Suprapubic skin (tissue), 4 donors: Measurements from ENCODE around the gene IL36B. TPM values are rescaled to one million over a fixed set of nuclear protein-coding genes. Genes with fewer than 3 reads are reported as not detected.
"Not testable (repeated sequence)": the region's sequence is repeated elsewhere in the genome, so short reads cannot be mapped to it uniquely, and the experiment has no call there.

ENCODE experiments used
- DNase-seq, 2 donors: peaks; one replicate each; pipeline ENCODE4 v3.0.0-alpha.2; 2019; ENCODE audit warnings: low spot score in 2 of 2
- H3K27ac ChIP-seq: fragments of 200-600 bp; sonication (generic); one replicate; pipeline ENCODE4 v1.5.1; 2019
- H3K27me3 ChIP-seq: fragments of 200-600 bp; sonication (generic); one replicate; pipeline ENCODE4 v1.5.1; 2019
- H3K36me3 ChIP-seq: fragments of 200-600 bp; sonication (generic); one replicate; pipeline ENCODE4 v1.5.1; 2019
- H3K4me1 ChIP-seq: fragments of 200-600 bp; sonication (generic); one replicate; pipeline ENCODE4 v1.5.1; 2019
- H3K4me3 ChIP-seq: fragments of 200-600 bp; sonication (generic); one replicate; pipeline ENCODE4 v1.5.1; 2019; ENCODE audit warnings: mild to moderate bottlenecking
- H3K9me3 ChIP-seq: fragments of 200-600 bp; sonication (generic); one replicate; pipeline ENCODE4 v1.5.1; 2019
- EP300 ChIP-seq: sonication (generic); formaldehyde crosslinking; IDR thresholded peaks from one replicate; pipeline ENCODE4 v1.6.1; 2017; ENCODE audit warnings: antibody characterized with exemption
- POLR2A ChIP-seq, 2 donors: fragments of 450-650 bp; IDR thresholded peaks; one replicate each; pipeline ENCODE4 v1.6.1; 2017; ENCODE audit warnings: antibody characterized with exemption in 2 of 2, mild to moderate bottlenecking in 2 of 2, moderate library complexity in 2 of 2
- POLR2AphosphoS5 ChIP-seq, 3 donors: sonication (generic); formaldehyde crosslinking; IDR thresholded peaks; one replicate each; pipeline ENCODE4 v1.6.1; 2017; ENCODE audit warnings: antibody characterized with exemption in 3 of 3
- WGBS: methylation state at CpG from one replicate; pipeline ENCODE4 v1.1.5; 2018; 5-methylcytosine and 5-hydroxymethylcytosine counted together
- total RNA-seq, 4 donors: library from RNA; depleted of rRNA; stranded (reverse); fragments of >200 nt; gene quantifications; one replicate each; pipeline ENCODE4 v1.1.0, GENCODE V29; 2016
- TF ChIP-seq, protein P1 (sequence below), 2 donors: fragments of 200-600 bp in 1 of 2; fragments of 450-650 bp in 1 of 2; sonication (generic) in 1 of 2; IDR thresholded peaks; one replicate each; pipeline ENCODE4 v1.5.1; 2016 to 2019; ENCODE audit warnings: antibody characterized with exemption in 2 of 2, mild to moderate bottlenecking in 1 of 2, moderate library complexity in 1 of 2

IL36B gene
- total RNA-seq: 1 to 10 TPM; 1.5 to 7.9 (median 4.0) TPM

GRCh38 chr2:113052396-113052917, at the start of gene IL36B:
Gene IL36B, minus strand, starts transcription at chr2:113052867.
- H3K9me3 ChIP-seq: peaks cover 9% of the 10 kb centered on the region
- H3K36me3 ChIP-seq: no peaks in the 10 kb centered on the region
- H3K4me3 ChIP-seq: no peak within 1 kb of the TSS
- 71% methylated on average over 6 of the region's 6 CpGs for WGBS
- peaks cover under 1% of the 10 kb centered on the region for H3K27me3 ChIP-seq
- no peaks in the 10 kb centered on the region for H3K4me1 ChIP-seq
- no peak for TF ChIP-seq POLR2A (IDR thresholded peaks at IDR 0.05)
- no peak for TF ChIP-seq EP300
- TF ChIP-seq, protein P1, sequence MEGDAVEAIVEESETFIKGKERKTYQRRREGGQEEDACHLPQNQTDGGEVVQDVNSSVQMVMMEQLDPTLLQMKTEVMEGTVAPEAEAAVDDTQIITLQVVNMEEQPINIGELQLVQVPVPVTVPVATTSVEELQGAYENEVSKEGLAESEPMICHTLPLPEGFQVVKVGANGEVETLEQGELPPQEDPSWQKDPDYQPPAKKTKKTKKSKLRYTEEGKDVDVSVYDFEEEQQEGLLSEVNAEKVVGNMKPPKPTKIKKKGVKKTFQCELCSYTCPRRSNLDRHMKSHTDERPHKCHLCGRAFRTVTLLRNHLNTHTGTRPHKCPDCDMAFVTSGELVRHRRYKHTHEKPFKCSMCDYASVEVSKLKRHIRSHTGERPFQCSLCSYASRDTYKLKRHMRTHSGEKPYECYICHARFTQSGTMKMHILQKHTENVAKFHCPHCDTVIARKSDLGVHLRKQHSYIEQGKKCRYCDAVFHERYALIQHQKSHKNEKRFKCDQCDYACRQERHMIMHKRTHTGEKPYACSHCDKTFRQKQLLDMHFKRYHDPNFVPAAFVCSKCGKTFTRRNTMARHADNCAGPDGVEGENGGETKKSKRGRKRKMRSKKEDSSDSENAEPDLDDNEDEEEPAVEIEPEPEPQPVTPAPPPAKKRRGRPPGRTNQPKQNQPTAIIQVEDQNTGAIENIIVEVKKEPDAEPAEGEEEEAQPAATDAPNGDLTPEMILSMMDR (IDR thresholded peaks at IDR 0.05): no peak
- TF ChIP-seq POLR2AphosphoS5 (IDR thresholded peaks at IDR 0.05): no peak
- H3K27ac ChIP-seq: no peak within 1 kb of the TSS
- no peak for DNase-seq

GRCh38 chr2:113102133-113102532, 49.5 kb upstream of the IL36B start:
- Histone ChIP-seq H3K36me3 (no peaks in the 10 kb centered on the region), H3K9me3 (no peaks in the 10 kb centered on the region), H3K27me3 (no peaks in the 10 kb centered on the region), H3K27ac (no peak overlapping the region), H3K4me3 (no peak overlapping the region), H3K4me1 (no peaks in the 10 kb centered on the region)
- TF ChIP-seq POLR2AphosphoS5 (IDR thresholded peaks at IDR 0.05): no peak
- WGBS: 95% methylated on average over 2 of the region's 2 CpGs
- DNase-seq: no peak

DNA sequence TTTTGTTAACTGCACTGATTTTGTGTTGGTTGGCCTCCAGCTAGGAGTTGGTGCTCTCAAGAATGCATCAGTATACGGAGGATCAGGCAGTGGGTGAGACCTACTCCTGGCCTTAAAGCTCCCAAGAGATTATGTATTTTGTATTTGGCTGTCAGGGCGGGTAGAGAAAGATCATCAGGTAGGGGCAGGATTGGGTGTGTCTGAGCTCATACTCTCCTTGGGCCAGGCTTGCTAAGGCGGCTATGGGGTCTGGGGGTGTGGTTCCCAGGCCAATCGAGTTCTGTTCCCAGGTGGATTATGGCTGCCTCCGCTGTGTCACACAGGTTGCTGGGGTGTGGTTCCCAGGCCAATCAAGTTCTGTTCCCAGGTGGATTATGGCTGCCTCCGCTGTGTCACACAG, 45.9 kb upstream of the IL36B start:
- Histone ChIP-seq H3K9me3 (no peaks in the 10 kb centered on the region), H3K27ac (no peak overlapping the region), H3K36me3 (no peaks in the 10 kb centered on the region), H3K4me3 (no peak overlapping the region), H3K4me1 (no peaks in the 10 kb centered on the region), H3K27me3 (no peaks in the 10 kb centered on the region)
- TF ChIP-seq POLR2A (IDR thresholded peaks at IDR 0.05): no peak
- TF ChIP-seq, protein P1 (IDR thresholded peaks at IDR 0.05): no peak
- no peak for TF ChIP-seq EP300
- no peak for TF ChIP-seq POLR2AphosphoS5 (IDR thresholded peaks at IDR 0.05)
- no peak for DNase-seq
- 79% methylated on average over 4 of the region's 6 CpGs for WGBS

DNA sequence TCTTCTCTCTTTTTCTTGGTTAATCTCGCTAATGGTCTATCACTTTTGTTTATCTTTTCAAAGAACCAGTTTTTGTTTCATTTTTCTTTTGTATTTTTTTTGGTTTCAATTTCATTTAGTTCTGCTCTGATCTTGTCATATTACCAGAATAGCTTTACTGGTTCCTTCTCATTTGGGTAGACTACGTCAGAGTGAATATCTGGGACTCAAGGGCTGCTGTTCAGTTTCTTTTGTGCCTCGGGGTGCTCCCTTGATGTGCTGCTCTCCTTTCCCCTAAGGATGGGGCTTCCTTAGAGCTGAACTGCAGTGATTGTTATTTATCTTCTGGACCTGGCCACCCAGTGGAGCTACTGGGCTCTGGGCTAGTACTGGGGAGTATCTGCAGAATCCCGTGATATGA, 45.4 kb upstream of the IL36B start:
- TF ChIP-seq POLR2A (IDR thresholded peaks at IDR 0.05): no peak
- TF ChIP-seq EP300: no peak
- TF ChIP-seq, protein P1 (IDR thresholded peaks at IDR 0.05): no peak
- TF ChIP-seq POLR2AphosphoS5 (IDR thresholded peaks at IDR 0.05): no peak
- no peaks in the 10 kb centered on the region for H3K27me3 ChIP-seq
- no peak overlapping the region for H3K4me3 ChIP-seq
- no peaks in the 10 kb centered on the region for H3K4me1 ChIP-seq
- H3K36me3 ChIP-seq: no peaks in the 10 kb centered on the region
- no peak overlapping the region for H3K27ac ChIP-seq
- no peaks in the 10 kb centered on the region for H3K9me3 ChIP-seq
- DNase-seq: no peak
- 83% methylated on average over 4 of the region's 4 CpGs for WGBS

DNA sequence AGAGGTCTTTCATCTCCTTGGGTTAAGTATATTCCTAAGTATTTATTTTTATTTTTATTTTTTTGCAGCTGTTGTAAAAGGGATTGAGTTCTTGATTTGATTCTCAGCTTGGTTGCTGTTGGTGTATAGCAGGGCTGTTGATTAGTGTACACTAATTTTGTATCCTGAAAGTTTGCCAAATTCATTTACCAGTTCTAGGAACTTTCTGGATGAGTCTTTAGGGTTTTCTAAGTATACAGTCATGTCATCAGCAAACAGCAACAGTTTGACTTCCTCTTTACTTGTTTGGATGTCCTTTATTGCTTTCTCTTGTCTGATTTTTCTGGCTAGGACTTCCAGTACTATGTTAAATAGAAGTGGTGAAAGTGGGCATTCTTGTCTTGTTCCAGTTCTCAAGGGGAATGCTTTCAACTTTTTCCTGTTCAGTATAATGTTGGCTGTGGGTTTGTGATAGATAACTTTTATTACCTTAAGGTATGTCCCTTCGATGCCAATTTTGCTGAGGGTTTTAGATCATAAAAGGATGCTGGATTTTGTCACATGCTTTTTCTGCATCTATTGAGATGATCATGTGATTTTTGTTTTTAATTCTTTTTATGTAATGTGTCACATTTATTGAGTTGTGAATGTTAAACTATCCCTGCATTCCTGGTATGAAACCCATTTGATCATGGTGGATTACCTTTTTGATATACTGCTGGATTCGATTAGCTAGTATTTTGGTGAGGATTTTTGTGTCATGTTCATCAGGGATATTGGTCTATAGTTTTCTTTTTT, 44.4 kb upstream of the IL36B start:
- H3K9me3 ChIP-seq, H3K4me1 ChIP-seq, H3K27me3 ChIP-seq, H3K27ac ChIP-seq, DNase-seq, H3K36me3 ChIP-seq, H3K4me3 ChIP-seq: not testable (repeated sequence)
- 88% methylated on average over 2 of the region's 2 CpGs for WGBS

DNA sequence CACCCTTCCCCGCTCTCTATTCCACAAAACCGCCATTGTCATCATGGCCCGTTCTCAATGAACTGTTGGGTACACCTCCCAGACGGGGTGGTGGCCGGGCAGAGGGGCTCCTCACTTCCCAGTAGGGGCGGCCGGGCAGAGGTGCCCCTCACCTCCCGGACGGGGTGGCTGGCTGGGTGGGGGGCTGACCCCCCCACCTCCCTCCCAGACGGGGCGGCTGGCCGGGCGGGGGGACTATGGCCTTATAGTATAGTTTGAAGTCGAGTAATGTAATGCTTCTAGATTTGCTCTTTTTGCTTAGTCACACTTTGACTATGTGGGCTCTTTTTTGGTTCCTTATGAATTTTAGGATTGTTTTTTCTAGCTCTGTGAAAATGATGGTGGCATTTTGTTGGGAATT, 43.6 kb upstream of the IL36B start:
- DNase-seq, H3K36me3 ChIP-seq, H3K27ac ChIP-seq, H3K4me3 ChIP-seq, H3K27me3 ChIP-seq, H3K4me1 ChIP-seq, H3K9me3 ChIP-seq: not testable (repeated sequence)
- 94% methylated on average over 14 of the region's 14 CpGs for WGBS

GRCh38 chr2:113093613-113093977, 40.9 kb upstream of the IL36B start:
- H3K4me1 ChIP-seq: no peaks in the 10 kb centered on the region
- no peak overlapping the region for H3K27ac ChIP-seq
- TF ChIP-seq POLR2A (IDR thresholded peaks at IDR 0.05) (no peak), POLR2AphosphoS5 (IDR thresholded peaks at IDR 0.05) (no peak), EP300 (no peak)
- TF ChIP-seq, protein P1 (IDR thresholded peaks at IDR 0.05): no peak
- no peak for DNase-seq
- H3K4me3 ChIP-seq: no peak overlapping the region
- 53% methylated on average over 2 of the region's 2 CpGs for WGBS
- H3K36me3 ChIP-seq: no peaks in the 10 kb centered on the region
- no peaks in the 10 kb centered on the region for H3K9me3 ChIP-seq
- H3K27me3 ChIP-seq: no peaks in the 10 kb centered on the region
